OCI-LY7 (cell line): ENCODE measurements around the gene TK1. TPM values are rescaled to one million over a fixed set of nuclear protein-coding genes. Genes with fewer than 3 reads are reported as not detected.

Experiments
- BruUV-seq: library from RNA; stranded (reverse); fragments of 400-500 nt; replicated peaks from 2 replicates; lab custom pipeline; 2021; lab: Mats Ljungman, UMichigan
- CTCF ChIA-PET: fragments of 300-600 bp; sonication (Branson Sonifier 250); formaldehyde crosslinking; loops from one replicate; lab custom pipeline; 2022; ENCODE audit warnings: antibody characterized with exemption; ENCODE audit not compliant: unreplicated experiment; lab: Charles Lee
- POLR2A ChIA-PET: fragments of 300-600 bp; sonication (Branson Sonifier 250); formaldehyde crosslinking; loops from one replicate; lab custom pipeline; 2022; ENCODE audit warnings: antibody characterized with exemption; lab: Charles Lee
- DNase-seq: peaks from one replicate; pipeline ENCODE4 v3.0.0-alpha.2; 2015; ENCODE audit warnings: low spot score
- H2AFZ ChIP-seq: fragments of 200-600 bp; sonication (generic), shearing (Covaris generic); 2 replicates; pipeline ENCODE4 v1.6.1; 2014; ENCODE audit warnings: mild to moderate bottlenecking, antibody characterized with exemption, low read length, moderate library complexity
- H3K27ac ChIP-seq: fragments of 200-600 bp; sonication (generic); 2 replicates; pipeline ENCODE4 v1.5.1; 2014; ENCODE audit warnings: mixed run types, low read depth, mild to moderate bottlenecking, moderate library complexity, low read length, inconsistent platforms; ENCODE audit not compliant: poor library complexity, severe bottlenecking
- H3K36me3 ChIP-seq: fragments of 200-600 bp; sonication (generic); 2 replicates; pipeline ENCODE4 v1.6.1; 2014; ENCODE audit warnings: mild to moderate bottlenecking, antibody characterized with exemption, low read length, moderate library complexity, mixed read lengths; ENCODE audit not compliant: insufficient read depth
- H3K4me1 ChIP-seq: fragments of 200-600 bp; sonication (generic); 2 replicates; pipeline ENCODE4 v1.5.1; 2014; ENCODE audit warnings: mild to moderate bottlenecking, low read length; ENCODE audit not compliant: insufficient read depth, poor library complexity, severe bottlenecking
- H3K4me2 ChIP-seq: fragments of 200-600 bp; sonication (generic); 2 replicates; pipeline ENCODE4 v1.6.1; 2014; ENCODE audit warnings: mild to moderate bottlenecking, low read length
- H3K4me3 ChIP-seq: fragments of 200-600 bp; sonication (generic); 2 replicates; pipeline ENCODE4 v1.5.1; 2014; ENCODE audit warnings: mild to moderate bottlenecking, low read depth, low read length; ENCODE audit not compliant: poor library complexity, severe bottlenecking
- H3K79me2 ChIP-seq: fragments of 200-600 bp; sonication (generic); 2 replicates; pipeline ENCODE4 v1.6.1; 2016; ENCODE audit warnings: low read depth, mild to moderate bottlenecking, low read length, moderate library complexity, mixed read lengths; ENCODE audit not compliant: insufficient read depth
- H3K9me2 ChIP-seq: fragments of 200-600 bp; sonication (generic); 2 replicates; pipeline ENCODE4 v1.6.1; 2016; ENCODE audit warnings: mild to moderate bottlenecking, low read length, mixed read lengths; ENCODE audit not compliant: insufficient read depth
- H3K9me3 ChIP-seq: fragments of 200-600 bp; sonication (generic); 2 replicates; pipeline ENCODE4 v1.6.1; 2014; ENCODE audit warnings: mild to moderate bottlenecking, mixed run types, low read length, mixed read lengths
- H4K20me1 ChIP-seq: fragments of 200-600 bp; sonication (generic); 2 replicates; pipeline ENCODE4 v1.6.1; 2014; ENCODE audit warnings: mild to moderate bottlenecking, antibody characterized with exemption, low read length, moderate library complexity, mixed read lengths; ENCODE audit not compliant: insufficient read depth
- EZH2phosphoT487 ChIP-seq: fragments of 200-600 bp; sonication (generic); IDR thresholded peaks from 2 replicates; pipeline ENCODE4 v1.6.1; 2018; ENCODE audit warnings: low read depth, borderline replicate concordance, mild to moderate bottlenecking, mixed run types, antibody characterized with exemption, low read length, moderate library complexity, mixed read lengths
- intact Hi-C: fragments of 100-400 bp; cut with micrococcal nuclease; formaldehyde crosslinking; loops from one replicate; pipeline ENCODE4 v1.10.0; 2022; ENCODE audit not compliant: unreplicated experiment
- total RNA-seq, 2 experiments: library from RNA; depleted of rRNA in 1 of 2; stranded (reverse); fragments of >200 nt in 1 of 2; shearing (Covaris generic) in 1 of 2; gene quantifications; 2 replicates each; pipeline ENCODE4 v1.2.3, GENCODE V29; 2014 to 2022
- TF ChIP-seq, protein P1 (sequence below): fragments of 200-600 bp; sonication (generic); conservative IDR thresholded peaks from 2 replicates; pipeline ENCODE4 v1.5.1; 2014; ENCODE audit warnings: mild to moderate bottlenecking, antibody characterized with exemption, low read length, moderate library complexity, mixed read lengths

The TK1 gene
- total RNA-seq, 2 experiments from 2014 or later = 108 to 149 TPM

DNA sequence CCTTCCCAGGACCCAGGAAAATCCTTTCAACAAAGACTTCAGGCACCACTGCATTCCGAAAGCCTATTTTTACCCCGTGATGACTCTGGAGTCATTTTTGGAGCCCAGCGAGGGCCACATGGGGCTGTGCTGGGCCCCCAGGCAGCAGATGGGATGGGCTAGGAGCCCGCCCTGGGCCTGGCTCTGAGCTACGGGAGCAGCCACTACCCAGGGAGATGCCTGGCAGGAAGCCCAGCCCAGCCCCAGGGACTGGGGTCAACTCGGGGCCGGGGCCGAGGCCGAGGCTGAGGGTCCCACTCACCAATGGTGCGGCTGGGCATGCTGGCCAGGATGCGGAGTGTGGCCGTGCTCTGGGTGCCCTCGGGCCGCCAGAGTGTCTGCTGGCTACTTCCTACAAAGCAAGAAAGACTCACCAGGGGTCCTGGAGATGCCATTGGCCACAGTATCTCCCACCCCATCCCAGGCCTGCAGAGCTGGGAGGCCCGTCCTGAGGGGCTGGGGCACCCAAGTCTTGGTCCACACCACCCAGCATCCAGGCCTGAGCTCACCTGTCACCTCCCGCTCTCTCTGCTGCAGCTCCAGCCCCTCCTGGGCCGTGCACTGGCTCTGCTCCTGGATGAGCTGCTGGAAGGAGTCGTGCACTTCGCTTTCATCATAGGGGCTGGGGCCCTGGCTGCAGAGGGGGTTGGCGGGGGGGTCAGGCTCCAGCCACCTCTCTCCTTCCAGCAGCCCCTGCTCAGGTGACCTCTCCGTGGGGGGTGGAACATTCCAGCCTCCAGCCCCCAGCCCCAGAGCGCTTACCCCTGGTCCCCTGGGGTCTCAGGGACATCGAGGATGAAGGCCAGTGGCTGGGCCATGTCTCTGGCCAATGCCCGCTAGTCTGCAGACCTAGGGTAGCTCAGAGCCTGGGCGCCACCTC is 60.6 kb downstream of the TK1 start:
- Histone ChIP-seq H4K20me1 (no peaks in the 10 kb centered on the region), H3K79me2 (peaks cover 13% of the 10 kb centered on the region; the same call in 1 of the 2 replicates), H3K4me2 (peak overlapping the region; percentile 96), H3K36me3 (peaks cover 31% of the 10 kb centered on the region), H3K9me3 (no peaks in the 10 kb centered on the region), H3K4me1 (peaks cover 79% of the 10 kb centered on the region), H2AFZ (no peak overlapping the region), H3K27ac (peak overlapping the region; percentile 91), H3K4me3 (peak overlapping the region; percentile 81), H3K9me2 (no peaks in the 10 kb centered on the region)
- DNase-seq = peak; percentile 35
- TF ChIP-seq, protein P1, sequence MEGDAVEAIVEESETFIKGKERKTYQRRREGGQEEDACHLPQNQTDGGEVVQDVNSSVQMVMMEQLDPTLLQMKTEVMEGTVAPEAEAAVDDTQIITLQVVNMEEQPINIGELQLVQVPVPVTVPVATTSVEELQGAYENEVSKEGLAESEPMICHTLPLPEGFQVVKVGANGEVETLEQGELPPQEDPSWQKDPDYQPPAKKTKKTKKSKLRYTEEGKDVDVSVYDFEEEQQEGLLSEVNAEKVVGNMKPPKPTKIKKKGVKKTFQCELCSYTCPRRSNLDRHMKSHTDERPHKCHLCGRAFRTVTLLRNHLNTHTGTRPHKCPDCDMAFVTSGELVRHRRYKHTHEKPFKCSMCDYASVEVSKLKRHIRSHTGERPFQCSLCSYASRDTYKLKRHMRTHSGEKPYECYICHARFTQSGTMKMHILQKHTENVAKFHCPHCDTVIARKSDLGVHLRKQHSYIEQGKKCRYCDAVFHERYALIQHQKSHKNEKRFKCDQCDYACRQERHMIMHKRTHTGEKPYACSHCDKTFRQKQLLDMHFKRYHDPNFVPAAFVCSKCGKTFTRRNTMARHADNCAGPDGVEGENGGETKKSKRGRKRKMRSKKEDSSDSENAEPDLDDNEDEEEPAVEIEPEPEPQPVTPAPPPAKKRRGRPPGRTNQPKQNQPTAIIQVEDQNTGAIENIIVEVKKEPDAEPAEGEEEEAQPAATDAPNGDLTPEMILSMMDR = no peak
- TF ChIP-seq EZH2phosphoT487 = no peak
- POLR2A ChIA-PET = interaction anchor here (0.5 to 1.6 kb wide), 3 partner anchors 27 to 168 kb away, joined by 4 to 5 read pairs (median 5); partner anchors contain the start of gene TNRC6C
- CTCF ChIA-PET = interaction anchor here (0.6 to 1.7 kb wide), 3 partner anchors 10 to 67 kb away, joined by 3 to 5 read pairs (median 4); no protein-coding TSS in a partner anchor
- no TSS peak for BruUV-seq
- intact Hi-C loops = loop anchor here (2.0 to 5.0 kb wide), 2 partner anchors 61 to 679 kb away; partner anchors contain the start of genes AFMID and TK1

DNA sequence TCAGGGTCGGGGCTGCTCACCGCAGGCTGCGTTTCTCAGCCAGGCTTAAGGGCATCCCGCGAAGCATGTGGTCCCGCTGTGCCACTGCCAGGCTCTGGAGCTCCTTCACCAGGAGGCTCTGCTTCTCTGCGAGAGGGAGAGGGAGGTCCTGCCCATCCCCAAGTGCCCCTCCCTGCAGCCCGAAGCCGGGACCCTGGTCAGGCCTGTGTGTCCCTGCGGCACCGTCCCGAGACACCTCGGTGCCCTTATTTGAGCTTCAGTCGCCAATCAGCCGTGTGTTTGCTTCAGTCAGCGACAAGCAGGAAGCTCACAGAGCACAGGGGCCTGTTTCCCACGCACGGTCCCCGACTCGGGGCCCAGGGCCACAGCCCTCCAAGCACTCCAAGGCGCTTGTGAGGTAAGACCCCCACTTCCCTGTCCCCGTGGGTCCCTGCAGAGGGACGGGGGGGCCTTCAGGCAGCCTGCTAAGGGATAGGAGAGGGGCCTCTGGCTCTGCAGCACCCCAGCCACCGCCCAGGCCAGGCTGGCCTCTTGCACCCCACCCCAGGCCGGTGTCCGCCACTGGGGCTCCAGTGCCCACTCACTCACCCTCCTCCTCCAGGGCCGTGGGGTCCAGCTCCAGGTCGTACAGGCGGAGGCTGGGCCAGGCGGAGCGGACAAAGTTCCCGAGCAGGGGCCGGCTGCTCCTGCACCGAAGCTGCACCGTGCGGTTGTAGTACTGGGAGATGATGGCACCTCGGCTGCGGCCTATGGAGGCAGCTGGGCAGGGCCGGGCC is 61.5 kb downstream of the TK1 start:
- H3K4me3 ChIP-seq = peak overlapping the region; percentile 81
- H3K36me3 ChIP-seq = peaks cover 40% of the 10 kb centered on the region
- peak; percentile 70 for DNase-seq
- ChIA-PET POLR2A (interaction anchor here (0.8 to 1.6 kb wide), 5 partner anchors 27 to 167 kb away, joined by 3 to 5 read pairs (median 4); partner anchors contain the start of gene TNRC6C), CTCF (interaction anchor here (0.6 to 1.2 kb wide), 4 partner anchors 11 to 61 kb away, joined by 3 to 6 read pairs (median 4); no protein-coding TSS in a partner anchor)
- peak overlapping the region; percentile 17; the same call in 1 of the 2 replicates for H2AFZ ChIP-seq
- H3K4me1 ChIP-seq = peaks cover 77% of the 10 kb centered on the region
- no TSS peak for BruUV-seq
- no peaks in the 10 kb centered on the region for H3K9me3 ChIP-seq
- TF ChIP-seq EZH2phosphoT487 = no peak
- TF ChIP-seq, protein P1 = no peak
- H3K4me2 ChIP-seq = peak overlapping the region; percentile 96
- intact Hi-C loops = loop anchor here (2.0 to 5.0 kb wide), 2 partner anchors 61 to 678 kb away; partner anchors contain the start of genes AFMID and TK1
- H3K9me2 ChIP-seq = no peaks in the 10 kb centered on the region
- peak overlapping the region; percentile 91 for H3K27ac ChIP-seq
- no peaks in the 10 kb centered on the region for H4K20me1 ChIP-seq
- peaks cover 7% of the 10 kb centered on the region; the same call in 1 of the 2 replicates for H3K79me2 ChIP-seq
